ENCODE measurements around the gene ADRA1B.
A peak's percentile ranks its signal among the peaks of the same experiment; 100 is the strongest.

Gene ADRA1B

DNA sequence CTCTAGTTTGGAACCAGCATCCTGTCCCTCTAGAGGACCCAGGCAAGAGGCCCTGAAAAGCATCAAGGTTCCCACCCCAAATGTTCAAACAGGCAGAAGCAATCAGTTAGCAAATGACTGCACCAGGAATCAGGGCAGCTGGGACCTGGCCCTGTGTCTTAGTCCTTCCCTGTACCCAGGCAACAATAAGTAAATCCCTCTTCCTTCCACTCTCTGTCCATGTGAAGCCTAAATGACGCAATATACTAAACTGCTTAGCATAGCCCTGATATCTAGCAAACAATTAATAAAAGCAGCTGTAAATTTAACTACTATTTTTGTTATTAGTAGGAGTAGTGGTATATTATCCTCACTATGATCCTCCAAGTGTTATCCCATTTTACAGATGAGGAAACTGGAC, 13.2 kb upstream of the ADRA1B start:
- no peak for DNase-seq (ENCODE audit: low read depth)
- no peak for TF ChIP-seq MAX (IDR thresholded peaks at IDR 0.05; ENCODE audit: low read depth, low read length)
- TF ChIP-seq MYC (IDR thresholded peaks at IDR 0.05; ENCODE audit: low read depth, low read length), result no peak
- no peak for TF ChIP-seq CTCF (IDR thresholded peaks at IDR 0.05; ENCODE audit: low read depth, low read length)
- no peak overlapping the region for H3K4me3 ChIP-seq (ENCODE audit: low read depth, low read length)

DNA sequence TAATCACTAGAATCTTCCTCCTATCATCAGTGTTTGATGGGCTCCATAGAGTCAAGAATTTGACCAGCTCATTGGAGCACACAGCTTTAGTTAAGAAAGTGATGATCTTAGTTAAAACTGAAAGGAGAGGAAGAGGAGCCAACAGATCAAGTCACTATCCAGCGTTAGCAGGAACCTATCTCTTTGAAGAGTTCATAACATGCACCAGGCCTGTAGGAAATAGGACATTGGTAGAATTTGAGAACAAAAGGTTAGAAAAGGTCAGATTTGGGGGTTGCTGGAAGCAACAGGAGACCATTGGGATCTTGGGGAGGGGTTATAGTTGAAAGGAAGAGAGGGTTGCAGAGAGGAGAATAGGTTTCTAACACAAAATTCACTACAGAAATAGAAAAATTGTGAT, 11.4 kb upstream of the ADRA1B start:
- TF ChIP-seq MAX (IDR thresholded peaks at IDR 0.05; ENCODE audit: low read depth, low read length), result no peak
- TF ChIP-seq CTCF (IDR thresholded peaks at IDR 0.05; ENCODE audit: low read depth, low read length), result no peak

DNA sequence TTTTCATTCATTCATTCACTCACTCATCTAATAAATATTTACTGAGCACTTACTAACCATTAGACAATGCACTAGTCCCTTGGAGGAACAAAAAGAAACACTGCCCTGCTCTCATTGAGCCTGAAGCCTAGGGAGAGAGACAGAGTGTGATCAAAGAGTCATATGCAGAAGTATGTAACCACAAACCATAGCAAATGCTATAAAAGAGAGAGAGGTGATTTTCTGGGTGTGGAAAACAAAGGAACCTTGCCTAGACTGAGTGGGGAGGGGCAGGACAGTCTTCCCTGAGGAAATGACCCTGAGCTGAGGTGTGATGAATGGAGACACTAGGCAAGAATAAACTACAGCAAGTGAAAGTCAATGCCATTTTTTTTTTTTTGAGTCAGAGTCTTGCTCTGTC, 10.8 kb upstream of the ADRA1B start:
- DNase-seq (ENCODE audit: low read depth), result peak; percentile 40
- TF ChIP-seq POLR2A (IDR thresholded peaks at IDR 0.05; ENCODE audit: extremely low read depth, insufficient read length) (no peak), MYC (IDR thresholded peaks at IDR 0.05; ENCODE audit: low read depth, low read length) (no peak)
- H3K4me3 ChIP-seq (ENCODE audit: low read depth, low read length), result no peak overlapping the region

More for the DNA sequence above, 11.4 kb upstream of the ADRA1B start:
- no peak for DNase-seq (ENCODE audit: low read depth)
- no peak overlapping the region for H3K4me3 ChIP-seq (ENCODE audit: low read depth, low read length)

DNA sequence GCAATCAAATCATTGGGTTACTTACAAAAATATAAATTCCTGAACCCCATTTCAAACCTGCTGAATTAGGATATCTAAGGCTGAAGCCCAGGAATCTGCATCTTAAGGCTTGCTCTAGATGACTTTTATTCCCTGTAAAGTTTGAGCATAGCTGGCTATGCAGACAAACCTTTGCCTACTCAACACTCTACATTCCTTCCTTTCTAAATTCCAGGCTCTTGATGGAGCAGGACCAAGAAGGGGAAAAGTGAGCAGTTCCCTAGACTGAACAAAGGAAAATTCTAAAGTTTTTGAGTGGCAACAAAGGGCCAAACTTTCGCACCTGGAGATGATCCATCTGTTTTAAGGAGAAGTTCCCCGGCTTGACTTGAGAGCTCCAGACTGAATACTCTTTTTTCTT, 9.8 kb upstream of the ADRA1B start:
- TF ChIP-seq MAX (IDR thresholded peaks at IDR 0.05; ENCODE audit: low read depth, low read length) (no peak), CTCF (IDR thresholded peaks at IDR 0.05; ENCODE audit: low read depth, low read length) (no peak), POLR2A (IDR thresholded peaks at IDR 0.05; ENCODE audit: extremely low read depth, insufficient read length) (no peak), MYC (IDR thresholded peaks at IDR 0.05; ENCODE audit: low read depth, low read length) (no peak)
- H3K4me3 ChIP-seq (ENCODE audit: low read depth, low read length), result no peak overlapping the region
- DNase-seq (ENCODE audit: low read depth), result no peak

- DNase-seq (ENCODE audit: low read depth), result no peak
- no peak overlapping the region for H3K4me3 ChIP-seq (ENCODE audit: low read depth, low read length)
- no peak for TF ChIP-seq CTCF (IDR thresholded peaks at IDR 0.05; ENCODE audit: low read depth, low read length)
- TF ChIP-seq MYC (IDR thresholded peaks at IDR 0.05; ENCODE audit: low read depth, low read length), result no peak
- TF ChIP-seq POLR2A (IDR thresholded peaks at IDR 0.05; ENCODE audit: extremely low read depth, insufficient read length), result no peak
- no peak for TF ChIP-seq MAX (IDR thresholded peaks at IDR 0.05; ENCODE audit: low read depth, low read length)
Measured at GRCh38 chr5:159906943-159907342, 9.3 kb upstream of the ADRA1B start.

GRCh38 chr5:159907689-159908590, 8.3 kb upstream of the ADRA1B start:
- no peak overlapping the region for H3K4me3 ChIP-seq (ENCODE audit: low read depth, low read length)
- DNase-seq (ENCODE audit: low read depth), result no peak
- TF ChIP-seq MYC (IDR thresholded peaks at IDR 0.05; ENCODE audit: low read depth, low read length) (no peak), CTCF (IDR thresholded peaks at IDR 0.05; ENCODE audit: low read depth, low read length) (no peak), POLR2A (IDR thresholded peaks at IDR 0.05; ENCODE audit: extremely low read depth, insufficient read length) (no peak), MAX (IDR thresholded peaks at IDR 0.05; ENCODE audit: low read depth, low read length) (no peak)

All from NB4 (cell line).